ENCODE results near the gene STAMBP. TPM values are rescaled to one million over a fixed set of nuclear protein-coding genes. Genes with fewer than 3 reads are reported as not detected.

The STAMBP gene
- 47.5 to 53.5 TPM (median 51.6 TPM) in 5 replicates for total RNA-seq (2022; extraction: Qiagen RNA extraction)

DNA sequence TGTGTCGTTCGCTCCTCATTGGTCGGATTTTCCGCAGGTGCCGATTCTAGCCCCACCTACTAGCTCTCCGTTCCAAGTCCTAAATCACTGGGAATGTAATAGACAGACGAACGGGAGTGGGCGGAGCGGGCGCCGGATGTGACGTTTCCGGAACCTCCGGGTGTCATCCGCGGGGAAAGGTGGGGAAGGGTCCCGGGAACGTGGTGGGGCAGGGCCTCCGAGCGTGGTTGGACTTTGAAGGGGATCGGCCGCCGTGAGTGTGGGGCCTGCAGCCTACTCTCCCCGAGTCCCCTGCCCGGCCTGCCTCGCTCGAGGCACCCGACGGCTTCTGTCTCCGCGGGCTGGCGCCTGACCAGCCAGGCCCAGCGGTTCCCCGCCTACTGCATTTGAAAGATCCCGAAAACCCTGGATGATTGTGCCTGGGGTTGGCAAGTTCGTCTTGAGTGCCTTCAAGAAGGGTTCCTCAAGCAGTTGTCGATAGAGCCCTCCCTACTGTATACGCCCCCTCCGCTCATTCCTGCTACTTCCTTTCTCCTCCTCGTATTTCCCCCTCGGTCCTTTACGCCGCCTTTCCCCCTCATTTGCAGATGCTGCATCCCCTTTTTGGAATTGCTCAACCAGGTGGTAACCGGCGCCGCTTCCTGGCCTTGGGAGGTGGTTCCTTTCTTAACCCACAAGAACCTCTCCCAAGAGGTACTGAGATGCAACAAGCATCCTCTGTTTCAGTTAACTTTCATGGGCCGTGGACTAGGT lies at the start of gene STAMBP:
TSS of gene STAMBP (plus strand) at position 144 of the 753 bp plus-strand sequence. CDS start 1,896 bp downstream, outside the sequence.

DNA sequence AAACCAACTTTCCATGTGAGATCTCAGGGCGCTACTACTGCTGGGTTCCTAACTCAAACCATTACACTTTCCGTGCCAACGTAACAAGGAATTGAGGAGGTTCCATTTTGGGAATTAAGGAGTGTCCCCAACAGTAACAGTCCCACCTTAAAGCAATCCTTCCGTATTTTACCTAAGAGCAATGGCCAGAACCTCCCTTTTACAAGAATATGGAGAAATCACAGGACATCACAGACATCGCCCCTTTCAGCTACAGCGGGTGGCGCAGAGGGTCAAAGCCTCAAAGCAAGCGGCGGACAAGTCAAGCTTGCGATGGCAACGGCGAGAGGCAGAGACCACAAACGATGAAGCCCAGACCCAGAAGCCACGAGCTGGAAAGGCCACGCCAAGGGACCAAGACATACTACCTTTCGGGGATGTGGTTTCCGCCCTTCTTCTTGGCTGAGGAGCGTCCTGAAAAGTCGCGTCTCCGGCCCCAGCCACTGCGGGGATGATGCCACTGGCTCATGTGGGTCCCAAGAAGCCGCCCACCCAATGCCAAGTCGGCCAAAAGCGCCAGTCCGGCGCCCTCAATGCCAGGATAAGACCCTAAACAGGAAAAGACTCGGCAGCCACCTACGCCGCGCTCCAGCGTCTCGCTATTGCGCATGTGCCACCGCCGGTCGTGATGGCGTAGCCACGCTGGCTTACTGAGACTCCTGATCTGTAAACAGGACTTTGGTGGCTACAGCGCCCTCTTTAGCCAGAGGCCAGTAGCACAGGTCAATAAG lies 49.1 kb upstream of the STAMBP start, which contains the start of gene DUSP11:
TSS of gene DUSP11 (minus strand) at position 637 of the 770 bp plus-strand sequence. CDS start at position 508, 129 bp downstream.

DNA sequence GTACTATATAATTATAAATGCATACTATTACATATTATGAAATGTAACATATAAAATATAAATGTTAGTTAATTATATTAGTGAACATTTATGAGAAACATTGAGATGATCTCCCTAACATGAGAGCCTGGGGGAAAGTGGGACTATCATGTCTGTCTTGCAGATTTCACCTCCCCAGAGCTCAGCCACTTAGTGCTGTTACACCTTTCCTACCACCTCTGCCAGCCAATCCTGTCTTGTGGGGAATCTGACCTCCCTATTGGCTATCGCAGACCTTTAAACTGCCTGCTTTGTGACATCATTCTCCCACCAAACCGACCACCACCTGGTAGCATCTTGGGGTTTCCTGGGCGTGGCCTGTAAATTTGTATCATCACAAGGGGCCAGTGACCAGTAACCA lies 44.9 kb upstream of the STAMBP start, which contains the start of gene C2orf78:
TSS of gene C2orf78 (plus strand) at position 301 of the 400 bp plus-strand sequence. CDS start 127 bp downstream, outside the sequence.

DNA sequence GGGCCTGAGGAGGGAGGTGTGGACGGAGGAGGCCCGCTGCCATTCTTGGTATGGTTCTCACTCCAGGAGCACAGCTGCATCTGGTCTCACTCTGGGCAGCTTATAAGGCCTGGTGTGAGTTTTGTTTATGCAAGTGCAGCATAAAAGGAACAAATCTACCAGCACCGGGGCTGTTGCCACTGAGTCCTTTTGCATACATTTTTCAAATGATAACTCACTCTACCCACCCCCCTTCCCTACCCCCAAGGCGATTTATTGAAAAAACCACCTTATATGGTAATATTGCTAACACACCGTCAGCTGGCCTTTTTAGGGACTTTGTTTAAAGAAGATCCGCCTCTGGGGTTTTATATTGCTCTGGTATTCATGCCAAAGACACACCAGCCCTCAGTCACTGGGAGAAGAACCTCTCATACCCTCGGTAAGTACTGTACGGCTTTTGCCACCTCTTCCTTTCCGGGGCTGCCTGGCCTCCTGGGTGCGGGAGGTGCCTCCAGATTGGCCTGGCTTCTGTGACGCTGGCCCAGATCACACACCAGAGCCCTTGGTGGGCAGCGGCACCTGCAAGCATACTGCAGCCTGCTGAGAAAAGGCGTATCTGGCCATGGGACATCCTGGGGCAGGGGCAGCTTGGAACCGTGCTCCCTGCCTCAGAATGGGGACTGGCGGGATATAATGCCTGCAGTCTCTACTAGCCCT lies 64.0 kb downstream of the STAMBP start, which contains the start of gene ACTG2:
TSS of gene ACTG2 (plus strand) at position 378 of the 699 bp plus-strand sequence. CDS start 8,304 bp downstream, outside the sequence.

Other genes starting within 250 kb of the STAMBP start
- not detected in 5 replicates for gene NAT8, start 186.5 kb upstream of the STAMBP start, total RNA-seq (2022; extraction: Qiagen RNA extraction)
- gene TPRKB, start 91.6 kb upstream of the STAMBP start, total RNA-seq (2022; extraction: Qiagen RNA extraction), result 70.9 to 81.8 TPM (median 73.9 TPM) in 5 replicates
- gene DUSP11, start 48.9 kb upstream of the STAMBP start, total RNA-seq (2022; extraction: Qiagen RNA extraction), result 37.2 to 42.6 TPM (median 39.3 TPM) in 5 replicates
- gene C2orf78, start 44.8 kb upstream of the STAMBP start, total RNA-seq (2022; extraction: Qiagen RNA extraction), result not detected in 5 replicates
- gene ACTG2, start 64.0 kb downstream of the STAMBP start, total RNA-seq (2022; extraction: Qiagen RNA extraction), result 0.26 to 0.40 TPM (median 0.31 TPM) in 5 replicates
- gene DGUOK, start 97.9 kb downstream of the STAMBP start, total RNA-seq (2022; extraction: Qiagen RNA extraction), result 153 to 170 TPM (median 160 TPM) in 5 replicates
- gene TET3, start 155.9 kb downstream of the STAMBP start, total RNA-seq (2022; extraction: Qiagen RNA extraction), result 8.4 to 10.7 TPM (median 9.9 TPM) in 5 replicates

All from A549 treated with AZD2906 at 1 μM for 4 hours (cell line).